IMR-90 (cell line): ENCODE results near the gene ACTL6B. TPM values are rescaled to one million over a fixed set of nuclear protein-coding genes. Genes with fewer than 3 reads are reported as not detected.

Source experiments
- ATAC-seq: fragments of 200-7000 bp; cut with Tn5 transposase; 2 replicates; pipeline ENCODE4 v1.9.1; 2020; ENCODE audit warnings: low read depth, mild to moderate bottlenecking, moderate library complexity
- BruUV-seq: library from RNA; stranded (reverse); fragments of 400-500 nt; replicated peaks from 2 replicates; lab custom pipeline; 2021; lab: Mats Ljungman, UMichigan
- CTCF ChIA-PET: fragments of 300-600 bp; formaldehyde crosslinking; extraction: SDS; loops from one replicate; lab custom pipeline; 2021; ENCODE audit warnings: antibody characterized with exemption; lab: Yijun Ruan, JAX
- POLR2A ChIA-PET: fragments of 300-600 bp; sonication (Branson Sonifier 250); formaldehyde crosslinking; loops from one replicate; lab custom pipeline; 2022; ENCODE audit warnings: antibody characterized with exemption; ENCODE audit not compliant: unreplicated experiment; lab: Charles Lee
- DNase-seq: peaks from one replicate; pipeline ENCODE4 v3.0.0; 2013
- H2AFZ ChIP-seq: replicated peaks from 2 replicates; pipeline ENCODE3; 2013; ENCODE audit warnings: low read length, mild to moderate bottlenecking; ENCODE audit not compliant: poor library complexity
- H2AK5ac ChIP-seq: 2 replicates; pipeline ENCODE4 v1.6.1; 2013; ENCODE audit warnings: low read depth, low read length, inconsistent platforms
- H2AK9ac ChIP-seq: replicated peaks from 2 replicates; pipeline ENCODE3; 2013; ENCODE audit warnings: mild to moderate bottlenecking, low read depth, low read length, moderate library complexity; ENCODE audit not compliant: poor library complexity
- H2BK120ac ChIP-seq: 2 replicates; pipeline ENCODE4 v1.6.1; 2013; ENCODE audit warnings: low read depth, low read length, inconsistent platforms
- H2BK15ac ChIP-seq: 3 replicates; pipeline ENCODE4 v1.6.1; 2013; ENCODE audit warnings: low read depth, low read length, inconsistent platforms
- H2BK20ac ChIP-seq: 2 replicates; pipeline ENCODE4 v1.6.1; 2013; ENCODE audit warnings: low read depth, mild to moderate bottlenecking, inconsistent platforms, low read length, moderate library complexity
- H2BK5ac ChIP-seq: 2 replicates; pipeline ENCODE4 v1.6.1; 2013; ENCODE audit warnings: mild to moderate bottlenecking, low read depth, low read length, inconsistent platforms; ENCODE audit not compliant: poor library complexity, severe bottlenecking
- H3K14ac ChIP-seq: replicated peaks from 2 replicates; pipeline ENCODE4 v1.6.1; 2013; ENCODE audit warnings: low read depth, low read length, inconsistent platforms
- H3K18ac ChIP-seq: 2 replicates; pipeline ENCODE4 v1.6.1; 2013; ENCODE audit warnings: low read depth, low read length, control low read depth
- H3K23ac ChIP-seq: 2 replicates; pipeline ENCODE4 v1.6.1; 2013; ENCODE audit warnings: low read depth, low read length, inconsistent platforms
- H3K27ac ChIP-seq: 2 replicates; pipeline ENCODE4 v1.5.1; 2013; ENCODE audit warnings: mild to moderate bottlenecking, control low read depth, low read length; ENCODE audit not compliant: insufficient read depth
- H3K27me3 ChIP-seq: 2 replicates; pipeline ENCODE4 v1.6.1; 2013; ENCODE audit warnings: low read length; ENCODE audit not compliant: control insufficient read depth, insufficient read depth
- H3K36me3 ChIP-seq: 2 replicates; pipeline ENCODE4 v1.6.1; 2013; ENCODE audit warnings: low read length, mixed read lengths; ENCODE audit not compliant: control insufficient read depth, insufficient read depth
- H3K4ac ChIP-seq: 2 replicates; pipeline ENCODE4 v1.6.1; 2013; ENCODE audit warnings: low read depth, low read length, inconsistent platforms
- H3K4me1 ChIP-seq: 2 replicates; pipeline ENCODE4 v1.6.1; 2013; ENCODE audit warnings: low read length, mixed read lengths; ENCODE audit not compliant: control insufficient read depth, insufficient read depth
- H3K4me2 ChIP-seq: 2 replicates; pipeline ENCODE4 v1.6.1; 2013; ENCODE audit warnings: low read depth, mild to moderate bottlenecking, control low read depth, low read length, moderate library complexity
- H3K4me3 ChIP-seq: 2 replicates; pipeline ENCODE4 v1.5.1; 2013; ENCODE audit warnings: low read depth, mild to moderate bottlenecking, control low read depth, low read length, moderate library complexity; ENCODE audit not compliant: insufficient read depth
- H3K56ac ChIP-seq: 2 replicates; pipeline ENCODE4 v1.6.1; 2013; ENCODE audit warnings: low read length, inconsistent platforms; ENCODE audit not compliant: insufficient read depth; ENCODE audit errors: extremely low read depth
- H3K79me1 ChIP-seq, 2 experiments: 2 replicates each; pipeline ENCODE4 v1.6.1; 2013; ENCODE audit warnings: low read length in 2 of 2, inconsistent platforms in 1 of 2, low read depth in 1 of 2
- H3K9ac ChIP-seq: 2 replicates; pipeline ENCODE4 v1.6.1; 2013; ENCODE audit warnings: low read depth, low read length, control low read depth
- H3K9me1 ChIP-seq: 2 replicates; pipeline ENCODE4 v1.6.1; 2013; ENCODE audit warnings: low read length, inconsistent platforms; ENCODE audit not compliant: insufficient read depth
- H3K9me3 ChIP-seq: 2 replicates; pipeline ENCODE4 v1.6.1; 2013; ENCODE audit warnings: low read length; ENCODE audit not compliant: control insufficient read depth, insufficient read depth
- H4K20me1 ChIP-seq: 2 replicates; pipeline ENCODE4 v1.6.1; 2013; ENCODE audit warnings: low read length, inconsistent platforms; ENCODE audit not compliant: insufficient read depth
- H4K5ac ChIP-seq: 2 replicates; pipeline ENCODE4 v1.6.1; 2013; ENCODE audit warnings: mild to moderate bottlenecking, low read depth, low read length, control low read depth
- H4K8ac ChIP-seq, 2 experiments: 2 replicates each; pipeline ENCODE4 v1.6.1; 2013; ENCODE audit warnings: low read depth in 2 of 2, low read length in 2 of 2, control low read depth in 1 of 2, inconsistent platforms in 1 of 2
- H4K91ac ChIP-seq: 2 replicates; pipeline ENCODE4 v1.6.1; 2013; ENCODE audit warnings: low read depth, low read length, inconsistent platforms; ENCODE audit not compliant: insufficient read depth
- CTCF ChIP-seq: conservative IDR thresholded peaks from 2 replicates; pipeline ENCODE4 v1.5.1; 2012; ENCODE audit warnings: mild to moderate bottlenecking, low read depth, low read length, improper control_type of control experiment
- ELK1 ChIP-seq: fragments of 150-350 bp; IDR thresholded peaks from 2 replicates; pipeline ENCODE4 v1.6.1; 2016; ENCODE audit warnings: low read depth, mild to moderate bottlenecking, low read length, moderate library complexity, borderline replicate concordance
- NFE2L2 ChIP-seq: fragments of 150-350 bp; IDR thresholded peaks from 2 replicates; pipeline ENCODE4 v1.6.1; 2016; ENCODE audit warnings: low read depth, mild to moderate bottlenecking, low read length
- POLR2A ChIP-seq: IDR thresholded peaks from 2 replicates; pipeline ENCODE4 v1.6.1; 2012; ENCODE audit warnings: mild to moderate bottlenecking, low read depth, low read length
- RAD21 ChIP-seq: IDR thresholded peaks from 2 replicates; pipeline ENCODE4 v1.6.1; 2012; ENCODE audit warnings: low read length, improper control_type of control experiment
- WGBS, 2 experiments: methylation state at CpG; one replicate each; pipeline versions ENCODE4 v1.1.5 to v1.1.7; 2013; ENCODE audit warnings: missing lambda C conversion rate in 2 of 2; ENCODE audit not compliant: insufficient read length in 1 of 2; ENCODE audit errors: extremely low coverage in 2 of 2; 5-methylcytosine and 5-hydroxymethylcytosine counted together
- dilution Hi-C: fragments of 300-500 bp; cut with HindIII; formaldehyde crosslinking; loops from one replicate; pipeline ENCODE4 v1.14.3; 2018; ENCODE audit warnings: low sequenced_read_pairs; ENCODE audit not compliant: unreplicated experiment
- in situ Hi-C: fragments of 300-500 bp; cut with MboI; formaldehyde crosslinking; loops from 3 replicates; pipeline ENCODE4 v1.14.3; 2019; ENCODE audit warnings: low sequenced_read_pairs, inconsistent platforms, mixed read lengths
- intact Hi-C: fragments of 100-400 bp; cut with micrococcal nuclease; formaldehyde crosslinking; loops from 2 replicates; pipeline ENCODE4 v1.10.0; 2022
- polyA plus RNA-seq, 3 experiments: library from polyadenylated mRNA; depleted of rRNA; stranded (reverse); fragments of >200 nt; gene quantifications; 2 replicates each; pipeline ENCODE4 v1.2.3, GENCODE V29; 2012; ENCODE audit warnings: low replicate concordance in 1 of 3
- total RNA-seq: library from RNA; depleted of rRNA; stranded (reverse); fragments of >200 nt; gene quantifications from 2 replicates; pipeline ENCODE4 v1.2.3, GENCODE V29; 2012

The ACTL6B gene
- total and polyA plus RNA-seq, 2 of the 4 experiments (the other 2 are of a cell fraction), result not detected

GRCh38 chr7:100613412-100614175 is 42.7 kb downstream of the ACTL6B start:
- Histone ChIP-seq H3K27ac (no peak overlapping the region), H3K14ac (no peak overlapping the region), H3K4me1 (peaks cover 6% of the 10 kb centered on the region), H3K36me3 (no peaks in the 10 kb centered on the region; the same call in 1 of the 2 replicates), H2BK120ac (no peak overlapping the region), H2BK20ac (no peak overlapping the region), H4K5ac (no peak overlapping the region), H3K56ac (no peak overlapping the region), H4K20me1 (no peaks in the 10 kb centered on the region), H3K4me3 (peak overlapping the region; percentile 68), H3K23ac (peak overlapping the region; percentile 19; the same call in 1 of the 2 replicates), H3K4me2 (peak overlapping the region; percentile 99), H3K9ac (no peak overlapping the region), H4K8ac (no peak overlapping the region), H3K9me1 (peaks cover 3% of the 10 kb centered on the region; the same call in 1 of the 2 replicates), H2AK5ac (no peak overlapping the region), H3K4ac (no peak overlapping the region), H3K79me1 (peaks cover 0 to 19% of the 10 kb centered on the region in 2 experiments; a peak in 3 of 4 replicates), H3K9me3 (no peaks in the 10 kb centered on the region), H2AFZ (peak overlapping the region; percentile 95), H4K91ac (no peak overlapping the region), H2BK15ac (no peak overlapping the region), H3K18ac (no peak overlapping the region), H2AK9ac (peak overlapping the region; percentile 97), H2BK5ac (no peak overlapping the region), H3K27me3 (no peaks in the 10 kb centered on the region)
- no peak for TF ChIP-seq CTCF
- no peak for TF ChIP-seq ELK1
- no peak for TF ChIP-seq NFE2L2
- TF ChIP-seq POLR2A, result no peak
- TF ChIP-seq RAD21, result no peak
- in situ Hi-C loops (no loop called here), dilution Hi-C loops (no loop called here), intact Hi-C loops (loop anchor here (2.0 to 5.0 kb wide), 2 partner anchors 59 to 239 kb away; partner anchors contain the start of genes GNB2 and SLC12A9)
- ChIA-PET POLR2A (no interaction called here), CTCF (interaction anchor here (0.6 kb wide), 2 partner anchors 98 to 174 kb away, joined by 3 to 6 read pairs; no protein-coding TSS in a partner anchor)
- ATAC-seq (no peak), DNase-seq (no peak)
- no CpG with 5 or more reads among the region's 13 CpGs for WGBS, 2 experiments
- BruUV-seq, result no TSS peak
